Cardiac fibroblast (primary cell): ENCODE results near the gene NRXN3.

Experiments used
- DNase-seq, 2 donors: peaks; one replicate each; pipeline versions ENCODE4 v3.0.0 to v3.0.0-alpha.2; 2010; ENCODE audit warnings: low read depth in 2 of 2
- H3K4me3 ChIP-seq, 2 donors: replicated peaks in 1 of 2; 1 replicate in 1 of 2; 2 replicates in 1 of 2; pipeline ENCODE4 v1.5.1; 2011; ENCODE audit warnings: low read depth in 2 of 2, low read length in 2 of 2, mild to moderate bottlenecking in 2 of 2, moderate library complexity in 1 of 2
- TF ChIP-seq, protein P1 (sequence below): IDR thresholded peaks from one replicate; pipeline ENCODE4 v1.5.1; 2011; ENCODE audit warnings: low read depth, mild to moderate bottlenecking, low read length, inconsistent platforms

The NRXN3 gene

DNA sequence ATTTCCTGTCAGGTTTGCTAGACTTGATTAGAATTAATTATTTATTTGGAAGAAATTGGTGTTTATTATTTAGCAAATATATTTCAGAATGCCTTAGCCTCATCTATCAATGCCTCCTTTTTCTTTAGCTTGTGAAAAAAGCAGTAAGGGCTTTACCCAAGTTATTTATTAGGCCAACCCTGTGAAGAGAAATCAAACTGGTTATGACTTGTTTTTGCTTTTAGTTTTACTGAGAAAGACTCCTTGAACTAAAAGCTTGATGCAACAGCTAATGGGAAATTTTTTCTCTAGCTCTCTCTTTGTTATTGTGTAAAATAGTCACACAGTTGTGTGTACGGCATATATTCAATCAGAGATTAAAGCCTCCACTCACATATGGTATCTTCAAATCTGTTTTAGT, 1734.3 kb downstream of the NRXN3 start:
- TF ChIP-seq, protein P1, sequence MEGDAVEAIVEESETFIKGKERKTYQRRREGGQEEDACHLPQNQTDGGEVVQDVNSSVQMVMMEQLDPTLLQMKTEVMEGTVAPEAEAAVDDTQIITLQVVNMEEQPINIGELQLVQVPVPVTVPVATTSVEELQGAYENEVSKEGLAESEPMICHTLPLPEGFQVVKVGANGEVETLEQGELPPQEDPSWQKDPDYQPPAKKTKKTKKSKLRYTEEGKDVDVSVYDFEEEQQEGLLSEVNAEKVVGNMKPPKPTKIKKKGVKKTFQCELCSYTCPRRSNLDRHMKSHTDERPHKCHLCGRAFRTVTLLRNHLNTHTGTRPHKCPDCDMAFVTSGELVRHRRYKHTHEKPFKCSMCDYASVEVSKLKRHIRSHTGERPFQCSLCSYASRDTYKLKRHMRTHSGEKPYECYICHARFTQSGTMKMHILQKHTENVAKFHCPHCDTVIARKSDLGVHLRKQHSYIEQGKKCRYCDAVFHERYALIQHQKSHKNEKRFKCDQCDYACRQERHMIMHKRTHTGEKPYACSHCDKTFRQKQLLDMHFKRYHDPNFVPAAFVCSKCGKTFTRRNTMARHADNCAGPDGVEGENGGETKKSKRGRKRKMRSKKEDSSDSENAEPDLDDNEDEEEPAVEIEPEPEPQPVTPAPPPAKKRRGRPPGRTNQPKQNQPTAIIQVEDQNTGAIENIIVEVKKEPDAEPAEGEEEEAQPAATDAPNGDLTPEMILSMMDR, result no peak

DNA sequence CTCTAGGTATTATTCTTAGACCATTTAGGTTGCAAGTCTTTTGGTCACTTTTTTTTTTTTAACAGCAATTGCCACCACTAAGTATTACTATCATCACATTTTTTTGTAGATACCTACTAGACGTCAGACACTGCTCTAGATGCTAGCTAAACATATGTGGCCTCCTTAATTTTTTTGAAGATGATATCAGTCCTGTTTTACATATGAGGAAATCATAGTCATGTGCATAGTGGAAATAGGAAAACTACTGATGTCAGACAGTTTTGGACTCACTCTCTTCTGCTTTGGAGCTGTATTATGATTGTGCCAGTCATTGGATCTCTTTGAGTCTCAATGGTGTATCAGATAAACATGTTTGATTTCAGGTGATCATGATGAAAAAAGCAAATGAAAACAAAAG, 1736.8 kb downstream of the NRXN3 start:
- TF ChIP-seq, protein P1, result no peak
- H3K4me3 ChIP-seq, result no peak overlapping the region
- DNase-seq, result no peak

More for the DNA sequence above, 1734.3 kb downstream of the NRXN3 start:
- H3K4me3 ChIP-seq, result no peak overlapping the region
- DNase-seq, result no peak

DNA sequence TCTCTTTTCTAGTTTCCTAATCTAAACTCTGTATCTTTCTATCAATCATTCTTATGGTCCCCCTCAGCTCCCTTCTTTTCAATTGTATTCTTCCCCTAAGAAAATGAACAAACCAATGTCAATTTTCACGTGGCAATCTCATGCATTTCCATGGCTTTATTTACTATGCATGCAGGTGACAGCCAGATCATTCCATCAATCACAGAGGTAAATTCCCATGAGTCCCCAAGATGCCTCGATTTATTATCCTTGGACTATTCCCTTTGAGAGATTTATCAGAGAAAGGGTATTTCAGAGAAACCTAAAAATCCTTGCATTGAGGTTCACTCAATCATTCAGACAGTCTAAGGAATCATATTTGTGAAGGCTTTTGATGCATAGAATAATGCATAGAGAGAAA, 1739.9 kb downstream of the NRXN3 start:
- TF ChIP-seq, protein P1, result no peak
- no peak overlapping the region for H3K4me3 ChIP-seq
- no peak for DNase-seq

DNA sequence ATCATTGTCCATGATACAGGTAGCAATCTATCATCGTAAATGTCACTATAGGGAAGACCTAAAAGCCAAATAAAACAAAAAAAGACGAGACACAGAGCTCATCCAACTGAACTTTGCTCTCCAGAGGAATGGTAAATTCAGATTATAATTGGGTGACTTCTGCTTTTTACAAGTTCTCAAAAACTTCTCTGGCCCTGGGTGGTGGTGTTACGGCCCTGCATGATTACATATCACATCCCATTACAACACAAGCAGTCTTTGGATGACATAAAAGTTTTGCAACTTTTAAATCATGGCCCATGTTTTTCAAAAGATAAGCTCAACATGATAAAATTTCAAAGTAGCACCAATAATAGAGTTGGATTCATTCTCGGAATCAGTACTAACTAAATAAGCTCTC, 1741.6 kb downstream of the NRXN3 start:
- TF ChIP-seq, protein P1, result no peak
- no peak overlapping the region for H3K4me3 ChIP-seq
- no peak for DNase-seq

DNA sequence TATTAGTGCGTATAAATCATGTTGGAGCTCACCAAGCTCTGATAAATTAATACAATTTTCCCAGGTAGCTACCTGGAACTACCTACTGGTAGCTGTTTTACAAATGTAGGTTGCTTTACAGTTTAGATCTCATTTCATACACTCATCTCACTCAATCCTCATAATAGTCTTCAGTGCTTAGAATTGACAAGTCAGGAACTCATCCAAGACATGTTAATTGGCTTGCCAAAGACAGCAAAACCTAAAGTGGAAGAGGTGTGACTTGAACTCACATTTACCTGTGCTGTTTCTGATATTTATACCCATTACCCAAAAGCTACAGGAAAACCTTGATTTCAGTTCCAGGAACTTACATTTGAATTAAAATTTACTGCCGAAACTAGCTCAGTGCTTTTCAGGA, 1744.4 kb downstream of the NRXN3 start:
- no peak overlapping the region for H3K4me3 ChIP-seq
- no peak for DNase-seq
- TF ChIP-seq, protein P1, result no peak

DNA sequence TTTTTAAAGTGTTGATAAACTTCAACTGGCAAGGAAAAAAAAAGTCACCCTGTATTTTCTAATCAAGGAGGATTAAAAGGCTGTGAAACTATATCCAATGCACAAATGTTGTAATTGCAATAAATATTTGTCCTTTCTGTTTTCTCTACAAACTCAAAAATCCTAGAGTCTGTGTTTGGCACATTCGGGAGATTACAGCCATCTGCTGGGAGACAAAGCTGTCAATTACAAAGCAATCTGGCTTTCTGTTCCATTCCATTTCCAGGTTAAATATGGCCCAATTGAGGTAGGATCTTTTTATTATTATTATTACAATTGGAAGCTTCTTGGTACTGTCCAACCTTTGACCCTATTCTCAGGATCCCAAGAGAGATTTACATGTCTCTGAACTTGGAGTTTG, 1745.2 kb downstream of the NRXN3 start:
- H3K4me3 ChIP-seq, result no peak overlapping the region
- TF ChIP-seq, protein P1, result no peak

DNA sequence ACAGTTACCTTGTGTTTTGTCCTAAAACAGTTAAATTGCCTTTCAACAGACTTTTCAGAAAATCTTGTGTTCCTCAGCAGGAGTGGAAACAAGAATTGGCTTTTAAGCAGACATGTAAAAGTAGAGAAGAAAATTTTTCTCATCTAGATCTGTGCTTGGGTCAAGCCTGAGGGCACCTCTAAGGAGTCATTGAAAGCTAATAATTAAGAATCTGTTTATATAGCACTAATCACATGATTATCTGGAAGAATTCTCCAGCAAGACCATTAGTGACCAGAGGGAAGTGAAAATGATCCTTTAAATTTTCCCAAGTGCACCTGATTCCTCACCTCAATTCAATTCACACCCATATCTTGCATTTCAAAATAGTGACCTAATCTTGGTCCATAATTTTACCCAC, 1746.1 kb downstream of the NRXN3 start:
- no peak for DNase-seq
- no peak overlapping the region for H3K4me3 ChIP-seq
- TF ChIP-seq, protein P1, result no peak

More for the DNA sequence above, 1745.2 kb downstream of the NRXN3 start:
- DNase-seq, result no peak
